HepG2 (cell line): ENCODE results near the gene OPRL1. TPM values are rescaled to one million over a fixed set of nuclear protein-coding genes. Genes with fewer than 3 reads are reported as not detected.

ENCODE experiments used
- IRF9 ChIP-seq: sonication (generic); formaldehyde crosslinking; IDR thresholded peaks from 2 replicates; pipeline ENCODE4 v1.8.0; 2022; ENCODE audit warnings: missing genetic modification reagents, mild to moderate bottlenecking, borderline replicate concordance
- KAT8 ChIP-seq: IDR thresholded peaks from 2 replicates; pipeline ENCODE4 v1.6.1; 2016; ENCODE audit warnings: missing genetic modification reagents, missing compliant biosample characterization
- RARG ChIP-seq: sonication (generic); formaldehyde crosslinking; IDR thresholded peaks from 2 replicates; pipeline ENCODE4 v1.4.0; 2020; ENCODE audit warnings: low read depth, mild to moderate bottlenecking, missing genetic modification reagents
- RBAK ChIP-seq: sonication (generic); formaldehyde crosslinking; IDR thresholded peaks from 2 replicates; pipeline ENCODE4 v1.5.1; 2020; ENCODE audit warnings: mild to moderate bottlenecking, missing genetic modification reagents
- UBTF ChIP-seq: sonication (generic); formaldehyde crosslinking; IDR thresholded peaks from 2 replicates; pipeline ENCODE4 v1.4.0; 2020; ENCODE audit warnings: mild to moderate bottlenecking, missing genetic modification reagents
- ZEB1 ChIP-seq: IDR thresholded peaks from 2 replicates; pipeline ENCODE4 v1.6.1; 2012; ENCODE audit warnings: mild to moderate bottlenecking, low read depth, inconsistent platforms; ENCODE audit not compliant: insufficient replicate concordance
- ZFP37 ChIP-seq: sonication (generic); formaldehyde crosslinking; IDR thresholded peaks from 2 replicates; pipeline ENCODE4 v1.4.0; 2020; ENCODE audit warnings: missing genetic modification reagents, borderline replicate concordance
- ZFY ChIP-seq: sonication (generic); formaldehyde crosslinking; IDR thresholded peaks from 2 replicates; pipeline ENCODE4 v1.4.0; 2020; ENCODE audit warnings: missing genetic modification reagents
- ZNF121 ChIP-seq: sonication (generic); formaldehyde crosslinking; IDR thresholded peaks from 2 replicates; pipeline ENCODE4 v1.5.0; 2020; ENCODE audit warnings: mild to moderate bottlenecking, missing genetic modification reagents
- ZNF431 ChIP-seq: sonication (generic); formaldehyde crosslinking; IDR thresholded peaks from 2 replicates; pipeline ENCODE4 v1.9.0; 2022; ENCODE audit warnings: missing genetic modification reagents, low read depth, mild to moderate bottlenecking, borderline replicate concordance
- polyA plus RNA-seq, 8 experiments: library from polyadenylated mRNA; depleted of rRNA in 3 of 8; stranded (reverse) in 7 of 8; unstranded in 1 of 8; fragments of >200 nt; fragmentation: Illumina TruSeq in 4 of 8; extraction: Trizol in 4 of 8; gene quantifications; 2 replicates each; pipeline versions ENCODE4 v1.2.1 to v1.2.3, GENCODE V29; 2011 to 2016; ENCODE audit warnings: low read depth in 4 of 8, missing spikeins in 1 of 8, mixed read lengths in 1 of 8; ENCODE audit not compliant: insufficient read depth in 1 of 8
- total RNA-seq, 5 experiments: library from RNA; depleted of rRNA; stranded (reverse); fragments of >200 nt; fragmentation: Illumina TruSeq; extraction: Trizol; gene quantifications; 2 replicates each; pipeline ENCODE4 v1.2.3, GENCODE V29; 2016; ENCODE audit warnings: low read depth in 1 of 5
- TF ChIP-seq, protein P1 (sequence below): sonication (generic); formaldehyde crosslinking; IDR thresholded peaks from 2 replicates; pipeline ENCODE4 v1.5.1; 2020; ENCODE audit warnings: missing genetic modification reagents, mild to moderate bottlenecking, borderline replicate concordance
- TF ChIP-seq, protein P2 (sequence below): sonication (generic); formaldehyde crosslinking; IDR thresholded peaks from 2 replicates; pipeline ENCODE4 v1.4.0; 2020; ENCODE audit warnings: mild to moderate bottlenecking, missing genetic modification reagents
- TF ChIP-seq, protein P3 (sequence below): sonication (generic); formaldehyde crosslinking; IDR thresholded peaks from 2 replicates; pipeline ENCODE4 v1.8.0; 2022; ENCODE audit warnings: mild to moderate bottlenecking, missing genetic modification reagents, borderline replicate concordance
- TF ChIP-seq, protein P4 (sequence below): sonication (generic); formaldehyde crosslinking; IDR thresholded peaks from 2 replicates; pipeline ENCODE4 v1.4.0; 2020; ENCODE audit warnings: missing genetic modification reagents, low read depth, mild to moderate bottlenecking, borderline replicate concordance

The OPRL1 gene
- total and polyA plus RNA-seq, 2 of the 13 experiments (the other 11 are each of a cell fraction or from before 2014, with no cell fraction given): 0.35 to 0.71 TPM

DNA sequence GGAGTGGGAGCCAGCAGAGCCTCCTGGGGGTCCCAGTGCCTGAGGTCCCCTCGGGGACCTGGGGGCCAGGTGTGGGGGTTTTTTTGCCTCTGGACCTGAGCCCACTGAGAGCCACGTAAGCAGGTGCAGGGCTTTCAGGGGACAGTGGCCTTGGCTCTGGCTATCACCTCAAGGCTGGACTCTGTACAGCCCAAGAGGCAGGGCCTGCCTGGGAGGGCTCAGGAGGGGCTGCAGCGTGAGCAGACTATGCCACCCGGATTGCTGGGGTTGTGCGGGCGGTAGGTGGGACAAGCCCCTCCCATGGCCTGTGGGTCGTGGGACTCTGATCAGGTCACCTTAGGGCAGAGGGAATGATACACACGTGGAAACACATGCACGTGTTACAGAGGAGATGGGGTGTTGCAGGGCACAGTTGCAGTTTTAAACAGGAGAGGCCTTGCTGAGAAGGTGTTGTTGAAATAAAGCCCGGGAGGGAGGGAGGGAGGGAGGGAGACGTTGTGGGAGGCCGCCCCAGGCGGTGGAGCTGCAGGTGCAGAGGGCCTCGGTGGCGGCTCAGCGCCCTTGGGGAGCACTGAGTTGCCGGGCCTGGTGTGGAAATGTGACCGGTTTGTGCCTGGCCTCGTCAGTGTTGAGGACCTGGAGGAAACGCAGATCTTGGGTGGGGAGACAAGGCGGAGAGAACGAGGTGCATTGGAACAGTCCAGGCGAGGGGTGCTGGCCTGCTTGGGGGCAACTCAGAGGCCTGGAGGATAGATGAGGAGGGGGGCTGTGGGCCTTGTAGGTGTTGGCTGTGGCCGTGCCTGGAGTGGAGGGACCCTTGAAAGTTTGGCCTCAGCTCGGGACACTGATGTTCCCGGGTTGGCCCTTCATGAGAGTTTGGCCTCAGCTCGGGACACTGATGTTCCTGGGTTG is 14.6 kb upstream of the OPRL1 start (continued):
- TF ChIP-seq, protein P1, sequence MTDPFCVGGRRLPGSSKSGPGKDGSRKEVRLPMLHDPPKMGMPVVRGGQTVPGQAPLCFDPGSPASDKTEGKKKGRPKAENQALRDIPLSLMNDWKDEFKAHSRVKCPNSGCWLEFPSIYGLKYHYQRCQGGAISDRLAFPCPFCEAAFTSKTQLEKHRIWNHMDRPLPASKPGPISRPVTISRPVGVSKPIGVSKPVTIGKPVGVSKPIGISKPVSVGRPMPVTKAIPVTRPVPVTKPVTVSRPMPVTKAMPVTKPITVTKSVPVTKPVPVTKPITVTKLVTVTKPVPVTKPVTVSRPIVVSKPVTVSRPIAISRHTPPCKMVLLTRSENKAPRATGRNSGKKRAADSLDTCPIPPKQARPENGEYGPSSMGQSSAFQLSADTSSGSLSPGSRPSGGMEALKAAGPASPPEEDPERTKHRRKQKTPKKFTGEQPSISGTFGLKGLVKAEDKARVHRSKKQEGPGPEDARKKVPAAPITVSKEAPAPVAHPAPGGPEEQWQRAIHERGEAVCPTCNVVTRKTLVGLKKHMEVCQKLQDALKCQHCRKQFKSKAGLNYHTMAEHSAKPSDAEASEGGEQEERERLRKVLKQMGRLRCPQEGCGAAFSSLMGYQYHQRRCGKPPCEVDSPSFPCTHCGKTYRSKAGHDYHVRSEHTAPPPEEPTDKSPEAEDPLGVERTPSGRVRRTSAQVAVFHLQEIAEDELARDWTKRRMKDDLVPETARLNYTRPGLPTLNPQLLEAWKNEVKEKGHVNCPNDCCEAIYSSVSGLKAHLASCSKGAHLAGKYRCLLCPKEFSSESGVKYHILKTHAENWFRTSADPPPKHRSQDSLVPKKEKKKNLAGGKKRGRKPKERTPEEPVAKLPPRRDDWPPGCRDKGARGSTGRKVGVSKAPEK (CRISPR knock-in tag): no peak
- TF ChIP-seq RBAK (CRISPR knock-in tag) (0 out of 2 replicates have a peak, but pooled peaks have one; percentile 16), KAT8 (CRISPR knock-in tag) (no peak), RARG (CRISPR knock-in tag) (no peak), ZFY (CRISPR knock-in tag) (peak; percentile 50; the same call in 1 of the 2 replicates), IRF9 (CRISPR knock-in tag) (peak; percentile 56), ZNF431 (CRISPR knock-in tag) (no peak), ZFP37 (CRISPR knock-in tag) (peak; percentile 70; the same call in 1 of the 2 replicates), ZNF121 (no peak), ZEB1 (no peak), UBTF (CRISPR knock-in tag) (peak; percentile 72)
- TF ChIP-seq, protein P2, sequence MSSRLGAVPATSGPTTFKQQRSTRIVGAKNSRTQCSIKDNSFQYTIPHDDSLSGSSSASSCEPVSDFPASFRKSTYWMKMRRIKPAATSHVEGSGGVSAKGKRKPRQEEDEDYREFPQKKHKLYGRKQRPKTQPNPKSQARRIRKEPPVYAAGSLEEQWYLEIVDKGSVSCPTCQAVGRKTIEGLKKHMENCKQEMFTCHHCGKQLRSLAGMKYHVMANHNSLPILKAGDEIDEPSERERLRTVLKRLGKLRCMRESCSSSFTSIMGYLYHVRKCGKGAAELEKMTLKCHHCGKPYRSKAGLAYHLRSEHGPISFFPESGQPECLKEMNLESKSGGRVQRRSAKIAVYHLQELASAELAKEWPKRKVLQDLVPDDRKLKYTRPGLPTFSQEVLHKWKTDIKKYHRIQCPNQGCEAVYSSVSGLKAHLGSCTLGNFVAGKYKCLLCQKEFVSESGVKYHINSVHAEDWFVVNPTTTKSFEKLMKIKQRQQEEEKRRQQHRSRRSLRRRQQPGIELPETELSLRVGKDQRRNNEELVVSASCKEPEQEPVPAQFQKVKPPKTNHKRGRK (CRISPR knock-in tag): 0 out of 2 replicates have a peak, but pooled peaks have one; percentile 23
- TF ChIP-seq, protein P3, sequence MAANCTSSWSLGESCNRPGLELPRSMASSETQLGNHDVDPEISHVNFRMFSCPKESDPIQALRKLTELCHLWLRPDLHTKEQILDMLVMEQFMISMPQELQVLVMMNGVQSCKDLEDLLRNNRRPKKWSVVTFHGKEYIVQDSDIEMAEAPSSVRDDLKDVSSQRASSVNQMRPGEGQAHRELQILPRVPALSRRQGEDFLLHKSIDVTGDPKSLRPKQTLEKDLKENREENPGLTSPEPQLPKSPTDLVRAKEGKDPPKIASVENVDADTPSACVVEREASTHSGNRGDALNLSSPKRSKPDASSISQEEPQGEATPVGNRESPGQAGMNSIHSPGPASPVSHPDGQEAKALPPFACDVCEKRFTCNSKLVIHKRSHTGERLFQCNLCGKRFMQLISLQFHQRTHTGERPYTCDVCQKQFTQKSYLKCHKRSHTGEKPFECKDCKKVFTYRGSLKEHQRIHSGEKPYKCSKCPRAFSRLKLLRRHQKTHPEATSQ (CRISPR knock-in tag): 0 out of 2 replicates have a peak, but pooled peaks have one; percentile 64
- TF ChIP-seq, protein P4, sequence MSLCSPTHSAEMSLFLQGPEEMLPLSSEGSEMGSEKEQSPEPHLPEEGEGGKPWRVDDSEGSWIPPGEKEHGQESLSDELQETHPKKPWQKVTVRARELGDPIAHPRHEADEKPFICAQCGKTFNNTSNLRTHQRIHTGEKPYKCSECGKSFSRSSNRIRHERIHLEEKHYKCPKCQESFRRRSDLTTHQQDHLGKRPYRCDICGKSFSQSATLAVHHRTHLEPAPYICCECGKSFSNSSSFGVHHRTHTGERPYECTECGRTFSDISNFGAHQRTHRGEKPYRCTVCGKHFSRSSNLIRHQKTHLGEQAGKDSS (CRISPR knock-in tag): no peak
